K562 (cell line): ENCODE measurements around the gene QRFPR. TPM values are rescaled to one million over a fixed set of nuclear protein-coding genes. Genes with fewer than 3 reads are reported as not detected.
"Not testable (repeated sequence)": the region's sequence is repeated elsewhere in the genome, so short reads cannot be mapped to it uniquely, and the experiment has no call there.

ENCODE experiments used
- ATAC-seq: fragments of 200-7000 bp; cut with Tn5 transposase; 3 replicates; pipeline ENCODE4 v1.9.1; 2020; ENCODE audit warnings: moderate library complexity
- BruUV-seq: library from RNA; stranded (reverse); fragments of 400-500 nt; replicated peaks from 2 replicates; lab custom pipeline; 2021; lab: Mats Ljungman, UMichigan
- CTCF ChIA-PET: fragments of 300-600 bp; formaldehyde crosslinking; extraction: SDS; loops from one replicate; lab custom pipeline; 2021; ENCODE audit warnings: low intra/inter-chr PET ratio; lab: Yijun Ruan, JAX
- POLR2A ChIA-PET: fragments of 300-600, 350-650 bp; sonication (Branson Sonifier 250); formaldehyde crosslinking; extraction: SDS; loops from one replicate; lab custom pipeline; 2021; ENCODE audit warnings: antibody characterized with exemption, inconsistent platforms; lab: Yijun Ruan, JAX
- DNase-seq, 4 experiments: peaks; one replicate each; pipeline versions ENCODE4 v3.0.0 to v3.0.0-alpha.2; 2011 to 2018; ENCODE audit warnings: low spot score in 3 of 4, mixed read lengths in 3 of 4; ENCODE audit errors: extremely low read depth in 1 of 4
- FAIRE-seq: peaks from 2 replicates; lab custom pipeline; 2011; peaks lifted over from hg19 to GRCh38; lab: Jason Lieb, UNC
- H2AFZ ChIP-seq: 2 replicates; pipeline ENCODE4 v1.6.0; 2011; ENCODE audit warnings: low read depth, low read length, control low read depth, inconsistent platforms
- H3K27ac ChIP-seq: fragments of 200-600 bp; 3 replicates; pipeline ENCODE4 v1.8.0; 2011; ENCODE audit warnings: low read depth, mild to moderate bottlenecking, control low read depth, inconsistent platforms, low read length, moderate library complexity, mixed read lengths; ENCODE audit errors: extremely low read depth
- H3K27me3 ChIP-seq, 2 experiments: fragments of 300-600 bp in 1 of 2; 2 replicates in 1 of 2; 3 replicates in 1 of 2; pipeline versions ENCODE4 v1.6.0 to v1.8.0; 2011; ENCODE audit warnings: inconsistent platforms in 2 of 2, low read length in 2 of 2, mild to moderate bottlenecking in 1 of 2, mixed read lengths in 1 of 2, moderate library complexity in 1 of 2; ENCODE audit not compliant: control insufficient read depth in 2 of 2, insufficient read depth in 2 of 2
- H3K36me3 ChIP-seq: fragments of 300-600 bp; 3 replicates; pipeline ENCODE4 v1.8.0; 2011; ENCODE audit warnings: mild to moderate bottlenecking, low read length, inconsistent platforms; ENCODE audit not compliant: control insufficient read depth, insufficient read depth
- H3K4me1 ChIP-seq, 2 experiments: fragments of 200-600 bp in 1 of 2; replicated peaks in 1 of 2; 2 replicates in 1 of 2; 3 replicates in 1 of 2; pipeline versions ENCODE4 v1.5.1 to v1.8.0; 2011; ENCODE audit warnings: inconsistent platforms in 2 of 2, low read length in 2 of 2, mild to moderate bottlenecking in 1 of 2, mixed read lengths in 1 of 2, moderate library complexity in 1 of 2; ENCODE audit not compliant: control insufficient read depth in 2 of 2, insufficient read depth in 2 of 2
- H3K4me2 ChIP-seq: 2 replicates; pipeline ENCODE4 v1.6.1; 2011; ENCODE audit warnings: low read length, control low read depth, inconsistent platforms, mixed read lengths; ENCODE audit not compliant: insufficient read depth
- H3K4me3 ChIP-seq: fragments of 200-600 bp; sonication (generic), shearing (Covaris generic); 2 replicates; pipeline ENCODE4 v1.5.1; 2016; ENCODE audit warnings: control low read depth, inconsistent platforms
- H3K79me2 ChIP-seq: fragments of 200-600 bp; 3 replicates; pipeline ENCODE4 v1.8.0; 2011; ENCODE audit warnings: low read length, inconsistent platforms; ENCODE audit not compliant: control insufficient read depth, insufficient read depth
- H3K9ac ChIP-seq, 2 experiments: 2 replicates each; pipeline versions ENCODE4 v1.6.0 to v1.6.1; 2011; ENCODE audit warnings: low read depth in 2 of 2, low read length in 2 of 2, control low read depth in 1 of 2, inconsistent platforms in 1 of 2, mild to moderate bottlenecking in 1 of 2, mixed read lengths in 1 of 2; ENCODE audit not compliant: insufficient read depth in 1 of 2
- H3K9me1 ChIP-seq: one replicate; pipeline ENCODE4 v1.6.0; 2011; ENCODE audit warnings: inconsistent platforms, mild to moderate bottlenecking, low read length, moderate library complexity; ENCODE audit not compliant: control insufficient read depth, insufficient read depth
- H3K9me3 ChIP-seq: replicated peaks from 2 replicates; pipeline ENCODE4 v1.5.1; 2011; ENCODE audit warnings: low read depth, low read length, inconsistent platforms; ENCODE audit not compliant: control insufficient read depth, insufficient read depth
- H4K20me1 ChIP-seq: replicated peaks from 2 replicates; pipeline ENCODE4 v1.6.1; 2011; ENCODE audit warnings: low read length, inconsistent platforms, mixed read lengths; ENCODE audit not compliant: control insufficient read depth, insufficient read depth
- ARNT ChIP-seq, 2 experiments: fragments of 450-650 bp; IDR thresholded peaks; 2 replicates each; pipeline ENCODE4 v1.6.1; 2016; ENCODE audit warnings: mild to moderate bottlenecking in 1 of 2
- ATF7 ChIP-seq: fragments of 450-650 bp; IDR thresholded peaks from 2 replicates; pipeline ENCODE4 v1.7.1; 2014; ENCODE audit warnings: mild to moderate bottlenecking, moderate library complexity
- MCM7 ChIP-seq, 2 experiments: fragments of 450-650 bp; IDR thresholded peaks; 2 replicates each; pipeline ENCODE4 v1.6.1; 2016 to 2018
- NCOA2 ChIP-seq, 2 experiments: fragments of 450-650 bp; IDR thresholded peaks; 2 replicates each; pipeline ENCODE4 v1.6.1; 2018; ENCODE audit warnings: mild to moderate bottlenecking in 2 of 2, moderate library complexity in 1 of 2; ENCODE audit not compliant: partially characterized antibody in 2 of 2
- POLR2H ChIP-seq: IDR thresholded peaks from 2 replicates; pipeline ENCODE4 v1.6.1; 2016; ENCODE audit warnings: missing genetic modification characterization, low read depth, mild to moderate bottlenecking, control low read depth, missing compliant biosample characterization, moderate library complexity
- POLR3A ChIP-seq: IDR thresholded peaks from 2 replicates; pipeline ENCODE4 v1.6.1; 2011; ENCODE audit warnings: borderline replicate concordance, mild to moderate bottlenecking, moderate library complexity; ENCODE audit not compliant: insufficient read length, insufficient read depth; ENCODE audit errors: extremely low read depth
- SREBF2 ChIP-seq: sonication (generic); formaldehyde crosslinking; IDR thresholded peaks from 2 replicates; pipeline ENCODE4 v1.4.0; 2020; ENCODE audit warnings: mild to moderate bottlenecking, missing genetic modification reagents
- TAL1 ChIP-seq: fragments of 450-650 bp; IDR thresholded peaks from 2 replicates; pipeline ENCODE4 v1.6.1; 2016; ENCODE audit warnings: mild to moderate bottlenecking
- ZC3H4 ChIP-seq: sonication (generic); formaldehyde crosslinking; IDR thresholded peaks from 2 replicates; pipeline ENCODE4 v1.9.0; 2021; ENCODE audit warnings: missing genetic modification reagents, borderline replicate concordance
- ZNF436 ChIP-seq: fragments of 250-450, 450-650 bp; sonication (Bioruptor Pico); formaldehyde crosslinking; IDR thresholded peaks from 2 replicates; pipeline ENCODE4 v1.7.0; 2020; ENCODE audit warnings: mild to moderate bottlenecking
- WGBS: fragments of 100-300 bp; shearing (Covaris generic); methylation state at CpG from one replicate; pipeline ENCODE4 v1.1.6; 2016; ENCODE audit warnings: low coverage, mixed read lengths; ENCODE audit not compliant: insufficient coverage; ENCODE audit errors: missing lambda C conversion rate; 5-methylcytosine and 5-hydroxymethylcytosine counted together
- in situ Hi-C: fragments of 300-500 bp; cut with MboI; formaldehyde crosslinking; loops from 4 replicates; pipeline ENCODE4 v1.15.0; 2018; ENCODE audit warnings: inconsistent platforms, mixed read lengths
- intact Hi-C: fragments of 100-400 bp; cut with micrococcal nuclease; formaldehyde crosslinking; loops from 2 replicates; pipeline ENCODE4 v1.14.2; 2022
- polyA plus RNA-seq, 8 experiments: library from polyadenylated mRNA; depleted of rRNA in 4 of 8; stranded (reverse) in 5 of 8; unstranded in 3 of 8; fragments of >200 nt; fragmentation: Nextera tagmentation in 2 of 8; fragmentation: Illumina TruSeq in 1 of 8; extraction: Ambion mirVana in 2 of 8; extraction: Trizol in 1 of 8; gene quantifications; 2 replicates each; pipeline versions ENCODE4 v1.2.1 to v1.2.3, GENCODE V29; 2011 to 2014; ENCODE audit warnings: inconsistent platforms in 1 of 8, missing spikeins in 1 of 8
- total RNA-seq, 7 experiments: library from RNA; depleted of rRNA in 6 of 7; stranded (reverse); fragments of >200 nt in 6 of 7; fragmentation: Illumina TruSeq in 2 of 7; extraction: Trizol in 2 of 7; gene quantifications; 2 replicates each; pipeline versions ENCODE4 v1.2.1 to v1.2.3, GENCODE V29; 2011 to 2021; ENCODE audit warnings: low replicate concordance in 1 of 7
- TF ChIP-seq, protein P1 (sequence below): sonication (generic); IDR thresholded peaks from 2 replicates; pipeline ENCODE4 v1.6.1; 2016
- TF ChIP-seq, protein P2 (sequence below): fragments of 450-650 bp; IDR thresholded peaks from 2 replicates; pipeline ENCODE4 v1.6.1; 2016; ENCODE audit warnings: low read depth, mild to moderate bottlenecking, moderate library complexity
- TF ChIP-seq, protein P3 (sequence below): fragments of 450-650 bp; IDR thresholded peaks from one replicate; pipeline ENCODE4 v1.6.1; 2018; ENCODE audit warnings: mild to moderate bottlenecking, moderate library complexity; ENCODE audit not compliant: partially characterized antibody

Gene QRFPR
- total and polyA plus RNA-seq, 9 of the 15 experiments (the other 6 are each of a cell fraction or from before 2014, with no cell fraction given) = not detected

- no peak for TF ChIP-seq POLR3A
- TF ChIP-seq, all 486 proteins: peak for 0
Measured at GRCh38 chr4:121316091-121316490, 64.7 kb downstream of the QRFPR start (continued).

DNA sequence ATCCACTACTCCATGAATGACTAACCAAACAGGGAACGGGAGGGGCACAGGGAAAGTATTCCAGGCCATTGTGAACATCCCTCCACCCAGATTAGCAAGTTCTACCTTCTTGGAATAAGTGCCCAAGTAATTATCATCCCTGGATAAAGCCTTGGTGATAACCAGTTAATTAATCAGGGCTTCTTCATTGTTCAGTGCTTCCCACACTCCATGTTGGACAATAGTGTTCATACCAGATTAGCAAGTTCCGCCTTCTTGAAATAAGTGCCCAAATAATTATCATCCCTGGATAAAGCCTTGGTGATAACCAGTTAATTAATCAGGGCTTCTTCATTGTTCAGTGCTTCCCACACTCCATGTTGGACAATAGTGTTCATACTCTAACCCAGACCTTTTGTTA, 67.4 kb downstream of the QRFPR start:
- intact Hi-C loops, in situ Hi-C loops, H3K9me1 ChIP-seq, H3K9ac ChIP-seq, FAIRE-seq, H2AFZ ChIP-seq, H3K9me3 ChIP-seq, H3K36me3 ChIP-seq, H3K79me2 ChIP-seq, H3K4me2 ChIP-seq, H3K27ac ChIP-seq, H3K4me3 ChIP-seq, H3K4me1 ChIP-seq, CTCF ChIA-PET, ATAC-seq, POLR2A ChIA-PET, DNase-seq, H4K20me1 ChIP-seq, H3K27me3 ChIP-seq, BruUV-seq: not testable (repeated sequence)
- WGBS = 0% methylated on average over 2 of the region's 2 CpGs

DNA sequence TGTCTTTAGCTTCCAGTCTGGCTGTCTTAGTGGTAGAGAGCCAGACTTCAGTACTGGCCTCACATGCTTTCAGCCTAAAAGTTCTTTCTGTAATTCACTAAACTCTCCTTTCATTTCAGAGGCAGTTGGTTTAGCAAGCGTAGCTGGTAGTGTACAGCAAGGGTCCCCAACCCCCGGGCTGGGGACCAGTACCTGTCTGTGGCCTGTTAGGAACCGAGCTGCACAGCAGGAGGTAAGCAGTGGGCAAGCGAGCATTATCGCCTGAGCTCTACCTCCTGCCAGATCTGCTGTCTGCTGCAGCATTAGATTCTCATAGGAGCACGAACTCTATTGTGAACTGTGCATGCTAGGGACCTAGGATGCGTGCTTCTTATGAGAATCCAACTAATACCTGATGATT, 72.0 kb downstream of the QRFPR start:
- H3K4me2 ChIP-seq = no peak overlapping the region
- 7% methylated on average over 7 of the region's 7 CpGs for WGBS
- H3K9me3 ChIP-seq = no peaks in the 10 kb centered on the region
- no peaks in the 10 kb centered on the region for H3K4me1 ChIP-seq
- ATAC-seq (no peak), FAIRE-seq (no peak), DNase-seq (no peak)
- no peaks in the 10 kb centered on the region for H4K20me1 ChIP-seq
- BruUV-seq = no TSS peak
- H3K27me3 ChIP-seq = no peaks in the 10 kb centered on the region
- H3K27ac ChIP-seq = no peak overlapping the region
- ChIA-PET POLR2A (interaction anchor here (0.6 kb wide), 1 partner anchor 1385 kb away, joined by 3 read pairs; no protein-coding TSS in a partner anchor), CTCF (no interaction called here)
- H2AFZ ChIP-seq = no peak overlapping the region
- H3K79me2 ChIP-seq = no peaks in the 10 kb centered on the region
- no peaks in the 10 kb centered on the region for H3K9me1 ChIP-seq
- no peak overlapping the region for H3K9ac ChIP-seq
- no peaks in the 10 kb centered on the region for H3K36me3 ChIP-seq
- H3K4me3 ChIP-seq = no peak overlapping the region
- intact Hi-C loops = no loop called here
- in situ Hi-C loops = no loop called here
- TF ChIP-seq ZNF436 = no peak
- TF ChIP-seq NCOA2 (IDR thresholded peaks at IDR 0.05; ENCODE audit: partially characterized antibody in 2 of 2) = no peak
- TF ChIP-seq, protein P1, sequence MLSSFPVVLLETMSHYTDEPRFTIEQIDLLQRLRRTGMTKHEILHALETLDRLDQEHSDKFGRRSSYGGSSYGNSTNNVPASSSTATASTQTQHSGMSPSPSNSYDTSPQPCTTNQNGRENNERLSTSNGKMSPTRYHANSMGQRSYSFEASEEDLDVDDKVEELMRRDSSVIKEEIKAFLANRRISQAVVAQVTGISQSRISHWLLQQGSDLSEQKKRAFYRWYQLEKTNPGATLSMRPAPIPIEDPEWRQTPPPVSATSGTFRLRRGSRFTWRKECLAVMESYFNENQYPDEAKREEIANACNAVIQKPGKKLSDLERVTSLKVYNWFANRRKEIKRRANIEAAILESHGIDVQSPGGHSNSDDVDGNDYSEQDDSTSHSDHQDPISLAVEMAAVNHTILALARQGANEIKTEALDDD = no peak
- no peak for TF ChIP-seq SREBF2 (CRISPR knock-in tag)
- TF ChIP-seq POLR2H (tag) = no peak
- TF ChIP-seq ATF7 = no peak
- no peak for TF ChIP-seq ARNT (IDR thresholded peaks at IDR 0.05)
- TF ChIP-seq, protein P2, sequence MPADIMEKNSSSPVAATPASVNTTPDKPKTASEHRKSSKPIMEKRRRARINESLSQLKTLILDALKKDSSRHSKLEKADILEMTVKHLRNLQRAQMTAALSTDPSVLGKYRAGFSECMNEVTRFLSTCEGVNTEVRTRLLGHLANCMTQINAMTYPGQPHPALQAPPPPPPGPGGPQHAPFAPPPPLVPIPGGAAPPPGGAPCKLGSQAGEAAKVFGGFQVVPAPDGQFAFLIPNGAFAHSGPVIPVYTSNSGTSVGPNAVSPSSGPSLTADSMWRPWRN = no peak
- TF ChIP-seq TAL1 = no peak
- TF ChIP-seq, protein P3, sequence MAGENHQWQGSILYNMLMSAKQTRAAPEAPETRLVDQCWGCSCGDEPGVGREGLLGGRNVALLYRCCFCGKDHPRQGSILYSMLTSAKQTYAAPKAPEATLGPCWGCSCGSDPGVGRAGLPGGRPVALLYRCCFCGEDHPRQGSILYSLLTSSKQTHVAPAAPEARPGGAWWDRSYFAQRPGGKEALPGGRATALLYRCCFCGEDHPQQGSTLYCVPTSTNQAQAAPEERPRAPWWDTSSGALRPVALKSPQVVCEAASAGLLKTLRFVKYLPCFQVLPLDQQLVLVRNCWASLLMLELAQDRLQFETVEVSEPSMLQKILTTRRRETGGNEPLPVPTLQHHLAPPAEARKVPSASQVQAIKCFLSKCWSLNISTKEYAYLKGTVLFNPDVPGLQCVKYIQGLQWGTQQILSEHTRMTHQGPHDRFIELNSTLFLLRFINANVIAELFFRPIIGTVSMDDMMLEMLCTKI = no peak
- TF ChIP-seq ZC3H4 (CRISPR knock-in tag) = no peak
- TF ChIP-seq MCM7 (IDR thresholded peaks at IDR 0.05) = no peak
